Body of pancreas (tissue), 4 donors: ENCODE measurements around the gene CACNA1G.
A peak's percentile ranks its signal among the peaks of the same experiment; 100 is the strongest.

Experiments
- POLR2A ChIP-seq, 3 donors: fragments of 450-650 bp; IDR thresholded peaks; one replicate each; pipeline ENCODE4 v1.6.1; 2016; ENCODE audit warnings: antibody characterized with exemption in 3 of 3, mild to moderate bottlenecking in 2 of 3
- TF ChIP-seq, protein P1 (sequence below), 7 experiments: fragments of 450-650 bp in 4 of 7; fragments of 200-600 bp in 3 of 7; sonication (generic) in 3 of 7; IDR thresholded peaks; one replicate each; pipeline ENCODE4 v1.5.1; 2016 to 2019; ENCODE audit warnings: antibody characterized with exemption in 7 of 7

DNA sequence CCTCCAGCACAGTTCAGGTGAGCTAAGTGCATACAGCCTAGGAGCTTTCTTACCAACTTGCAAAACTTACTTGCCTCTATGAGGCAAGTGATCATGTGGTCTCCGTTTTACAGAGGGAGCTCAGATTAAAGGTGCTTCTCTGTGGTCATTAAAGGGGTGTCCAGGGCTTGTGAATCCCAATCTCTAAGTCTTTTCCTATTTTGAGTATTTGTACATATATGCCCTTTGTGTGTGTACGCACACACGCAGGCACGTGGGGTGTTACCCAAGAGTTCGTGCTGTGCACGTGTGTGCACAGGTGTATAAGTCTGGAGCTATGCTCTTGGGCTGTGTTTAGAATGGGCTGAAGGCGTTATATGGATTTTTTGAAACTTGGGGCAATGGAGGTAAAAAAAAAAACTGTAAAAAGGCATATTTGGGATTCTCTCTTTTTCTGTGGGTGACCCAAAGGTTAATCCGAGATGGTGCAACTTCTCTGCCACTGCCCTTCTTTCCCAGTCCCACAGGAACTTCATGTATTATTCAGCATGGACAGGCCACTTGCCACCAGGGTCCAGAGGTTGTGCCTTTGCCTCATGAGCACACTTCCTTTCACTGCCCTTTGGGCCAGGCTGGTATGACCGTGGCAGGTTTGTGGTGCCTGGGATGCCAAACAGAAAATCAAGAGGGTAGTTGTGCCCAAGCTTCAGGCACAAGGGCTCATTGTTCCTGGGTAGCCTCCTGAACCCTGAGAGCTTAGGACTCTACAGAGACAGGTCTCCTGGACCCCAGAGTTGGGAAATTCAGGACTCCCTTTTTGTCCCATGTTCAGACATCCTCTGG lies 75.7 kb downstream of the CACNA1G start:
- TF ChIP-seq, protein P1, sequence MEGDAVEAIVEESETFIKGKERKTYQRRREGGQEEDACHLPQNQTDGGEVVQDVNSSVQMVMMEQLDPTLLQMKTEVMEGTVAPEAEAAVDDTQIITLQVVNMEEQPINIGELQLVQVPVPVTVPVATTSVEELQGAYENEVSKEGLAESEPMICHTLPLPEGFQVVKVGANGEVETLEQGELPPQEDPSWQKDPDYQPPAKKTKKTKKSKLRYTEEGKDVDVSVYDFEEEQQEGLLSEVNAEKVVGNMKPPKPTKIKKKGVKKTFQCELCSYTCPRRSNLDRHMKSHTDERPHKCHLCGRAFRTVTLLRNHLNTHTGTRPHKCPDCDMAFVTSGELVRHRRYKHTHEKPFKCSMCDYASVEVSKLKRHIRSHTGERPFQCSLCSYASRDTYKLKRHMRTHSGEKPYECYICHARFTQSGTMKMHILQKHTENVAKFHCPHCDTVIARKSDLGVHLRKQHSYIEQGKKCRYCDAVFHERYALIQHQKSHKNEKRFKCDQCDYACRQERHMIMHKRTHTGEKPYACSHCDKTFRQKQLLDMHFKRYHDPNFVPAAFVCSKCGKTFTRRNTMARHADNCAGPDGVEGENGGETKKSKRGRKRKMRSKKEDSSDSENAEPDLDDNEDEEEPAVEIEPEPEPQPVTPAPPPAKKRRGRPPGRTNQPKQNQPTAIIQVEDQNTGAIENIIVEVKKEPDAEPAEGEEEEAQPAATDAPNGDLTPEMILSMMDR (IDR thresholded peaks at IDR 0.05), result no peak
- peak in 1 of 3 donors; percentile 28 for TF ChIP-seq POLR2A (IDR thresholded peaks at IDR 0.05)
